Pons (tissue), 1 donor: ENCODE data around the gene LSM11.
"Not testable (repeated sequence)": the region's sequence is repeated elsewhere in the genome, so short reads cannot be mapped to it uniquely, and the experiment has no call there.

ENCODE experiments used
- DNase-seq: peaks from one replicate; pipeline ENCODE4 v3.0.0-alpha.2; 2016; ENCODE audit warnings: low spot score

The LSM11 gene

DNA sequence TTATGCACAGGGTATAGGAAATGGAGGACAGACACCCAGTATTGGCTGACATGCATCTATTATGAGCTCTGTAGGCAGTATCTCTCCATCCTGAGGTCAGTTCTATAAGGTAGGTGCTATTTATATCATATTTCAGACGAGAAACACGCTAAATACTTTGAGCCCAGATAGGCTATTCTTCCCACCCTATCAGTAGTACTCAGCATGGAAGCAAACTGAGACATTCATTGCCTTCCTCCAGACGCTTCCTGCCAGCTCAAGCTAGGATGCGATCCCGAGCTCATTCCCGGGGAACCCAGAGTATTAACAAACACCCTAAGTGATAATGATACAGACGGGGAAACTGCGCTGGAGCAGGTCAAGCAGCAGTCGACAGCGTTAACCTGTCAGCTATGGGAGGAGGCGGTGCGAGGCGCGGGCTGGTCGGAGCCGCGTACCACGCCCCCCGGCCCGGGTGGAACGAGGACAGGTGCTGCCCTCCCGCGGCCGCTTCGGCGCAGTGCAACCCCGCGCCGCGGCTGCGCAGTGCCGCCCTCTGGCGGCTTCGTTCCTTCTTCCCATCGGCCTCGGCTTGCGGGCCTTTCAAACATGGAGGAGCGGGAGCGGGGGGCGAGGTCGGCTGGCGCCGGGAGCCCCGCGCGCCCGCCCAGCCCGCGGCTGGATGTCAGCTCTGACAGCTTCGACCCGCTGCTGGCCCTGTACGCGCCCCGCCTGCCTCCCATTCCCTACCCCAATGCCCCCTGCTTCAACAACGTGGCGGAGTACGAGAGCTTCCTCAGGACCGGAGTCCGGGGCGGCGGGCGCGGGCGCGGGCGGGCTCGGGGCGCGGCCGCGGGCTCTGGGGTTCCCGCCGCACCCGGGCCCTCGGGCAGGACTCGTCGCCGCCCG, at the start of gene LSM11:
LSM11 (plus strand) TSS at position 550 of the 888 bp plus-strand sequence; CDS start at position 589, 39 bp downstream.
- DNase-seq, result peak; percentile 76

GRCh38 chr5:157693816-157694215, 49.7 kb upstream of the LSM11 start:
- DNase-seq, result not testable (repeated sequence)

DNA sequence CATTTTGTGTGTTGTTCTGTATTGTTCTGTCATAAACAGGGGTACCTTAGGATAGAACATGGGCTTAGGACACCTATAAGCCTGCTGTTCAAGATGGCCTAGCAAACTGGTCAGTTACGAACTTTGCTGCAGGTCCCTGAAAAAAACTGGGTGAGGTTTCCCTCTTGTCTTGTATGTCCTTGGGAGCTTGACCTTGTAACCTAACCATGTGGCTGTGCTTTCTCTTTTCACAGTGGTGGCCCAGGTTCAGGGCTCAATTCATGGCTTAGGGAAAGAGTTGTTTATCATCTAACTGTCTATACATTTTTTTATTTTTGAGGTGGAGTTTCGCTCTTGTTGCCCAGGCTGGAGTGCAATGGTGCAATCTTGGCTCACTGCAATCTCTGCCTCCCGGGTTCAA, 47.4 kb upstream of the LSM11 start:
- DNase-seq, result not testable (repeated sequence)

GRCh38 chr5:157698674-157699073, 44.8 kb upstream of the LSM11 start:
- not testable (repeated sequence) for DNase-seq

DNA sequence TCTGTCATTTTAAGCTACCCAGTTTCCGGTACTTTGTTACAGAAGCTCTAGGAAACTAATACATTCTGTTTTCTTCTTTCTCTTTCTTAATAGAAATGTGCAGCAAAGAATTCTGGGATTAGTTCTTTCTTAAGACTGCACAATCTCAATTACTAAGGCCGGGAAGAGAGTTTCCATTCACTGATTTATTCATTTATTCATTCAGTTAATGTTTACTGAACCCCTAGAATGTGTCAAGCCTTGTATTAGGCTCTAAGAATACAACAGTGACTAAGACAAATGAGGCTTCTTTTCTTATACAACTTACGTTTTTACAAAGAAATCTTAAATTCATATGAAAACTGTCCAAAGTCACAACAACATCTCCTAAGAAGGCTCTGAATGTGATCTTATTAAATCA, 39.8 kb upstream of the LSM11 start:
- no peak for DNase-seq

- DNase-seq, result no peak
Measured at GRCh38 chr5:157708866-157709265, 34.6 kb upstream of the LSM11 start.

DNA sequence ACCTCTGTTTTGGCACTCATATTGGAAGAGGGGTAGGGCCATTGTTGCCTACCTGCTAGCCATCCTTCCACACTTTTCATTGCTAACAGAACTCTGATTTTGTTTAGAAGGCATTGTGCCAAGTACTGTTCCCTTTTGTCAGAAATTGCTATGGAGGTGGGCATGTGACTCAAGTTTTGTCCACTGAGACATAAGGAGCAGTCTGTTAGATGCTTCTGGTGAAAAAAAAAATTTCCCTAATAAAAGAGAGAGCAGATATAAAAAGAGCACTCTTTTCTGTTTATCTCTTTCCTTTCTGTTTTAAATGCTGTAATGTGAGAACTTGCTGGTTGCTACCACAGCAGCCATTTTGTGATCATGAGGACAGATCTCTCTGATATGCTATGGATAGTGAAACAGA, 34.2 kb upstream of the LSM11 start:
- no peak for DNase-seq

DNA sequence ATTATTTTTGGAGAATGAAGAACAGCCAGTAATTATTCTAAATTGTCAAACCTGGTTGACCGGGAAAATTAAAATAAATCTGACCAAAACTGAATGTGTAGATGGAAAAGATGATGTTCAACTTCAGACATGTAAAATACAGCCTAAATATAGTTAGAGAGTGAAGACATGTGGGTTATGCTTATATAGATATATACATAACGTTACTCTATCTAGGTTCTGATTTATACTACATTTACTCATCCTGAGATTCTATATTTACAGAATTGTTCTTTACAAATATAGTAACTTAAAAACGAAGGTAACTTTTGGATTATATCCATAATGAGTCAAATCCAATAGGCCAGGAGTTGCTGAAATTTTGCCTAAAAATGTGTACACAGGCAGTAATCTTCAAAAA, 33.1 kb upstream of the LSM11 start:
- no peak for DNase-seq

- DNase-seq, result no peak
Measured at GRCh38 chr5:157710882-157711281, 32.6 kb upstream of the LSM11 start.

DNA sequence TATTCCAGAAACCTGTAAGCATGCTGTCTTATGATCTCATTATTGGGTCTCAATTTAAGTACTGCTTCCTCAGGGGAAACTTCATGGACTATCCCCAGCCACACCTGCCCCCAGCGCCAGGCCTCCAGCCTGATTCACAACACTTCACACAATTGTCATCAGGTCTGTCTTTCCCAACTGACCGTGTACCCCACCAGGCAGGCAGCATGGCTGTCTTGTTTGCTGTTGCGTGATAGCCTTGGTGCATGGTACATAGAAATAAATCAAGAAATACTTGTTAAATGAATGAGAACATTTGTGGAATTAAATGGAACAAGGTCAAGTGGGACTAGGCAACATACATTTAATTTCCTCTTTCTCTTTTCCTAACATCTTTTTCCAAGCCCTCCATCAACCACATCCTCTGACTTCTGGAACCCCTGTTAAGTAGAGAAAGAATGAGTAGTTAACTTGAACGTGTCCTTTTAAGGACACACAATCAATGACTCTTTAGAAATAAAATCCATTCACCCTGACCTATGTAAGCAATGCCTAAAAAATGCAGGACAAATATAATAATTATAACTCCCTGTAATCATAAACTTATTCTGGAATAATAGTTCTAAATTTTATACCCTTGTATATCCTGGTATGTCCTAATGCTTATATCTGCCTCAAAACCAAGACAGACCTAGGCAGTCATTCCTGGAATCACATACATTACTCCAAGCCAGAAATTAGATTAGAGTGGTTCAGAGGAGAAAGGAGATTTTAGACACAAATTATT, 29.5 kb upstream of the LSM11 start:
- DNase-seq, result no peak

GRCh38 chr5:157714596-157714864, 29.0 kb upstream of the LSM11 start:
- no peak for DNase-seq

DNA sequence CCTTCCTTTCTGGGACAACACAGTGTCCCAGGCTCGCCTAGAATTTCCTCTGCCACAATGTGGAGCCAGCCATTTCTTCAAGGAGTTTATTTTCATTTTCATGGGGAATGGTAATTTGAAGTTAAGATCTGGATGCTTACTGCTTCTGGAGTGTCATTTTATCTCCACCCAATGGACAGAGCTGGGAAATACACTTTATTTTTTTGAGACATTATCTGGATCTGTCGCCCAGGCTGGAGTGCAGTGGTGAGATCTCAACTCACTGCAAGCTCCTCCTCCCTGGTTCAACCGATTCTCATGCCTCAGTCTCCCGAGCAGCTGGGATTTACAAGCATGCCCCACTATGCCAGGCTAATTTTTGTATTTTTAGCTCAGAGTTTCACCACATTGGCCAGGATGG, 25.0 kb upstream of the LSM11 start:
- DNase-seq, result peak; percentile 91

DNA sequence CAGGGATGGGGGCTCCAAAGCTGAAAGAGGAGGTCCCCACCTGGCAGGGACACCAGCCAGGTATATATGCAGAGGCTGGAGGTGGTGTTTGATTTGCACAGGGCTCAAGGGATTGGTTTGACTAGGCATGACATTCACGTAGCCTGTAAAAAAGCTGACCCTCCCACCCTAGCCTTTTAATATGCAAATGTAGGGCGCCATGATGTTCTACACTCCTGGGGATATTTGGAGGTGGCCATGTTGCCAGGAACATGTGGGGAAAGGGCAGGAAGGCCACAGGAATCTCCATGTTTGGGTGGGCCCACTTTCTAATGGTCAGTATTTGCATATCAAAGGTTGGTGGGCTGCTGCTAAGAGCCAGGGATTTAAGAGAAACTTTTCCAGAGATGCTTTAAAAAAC, 24.3 kb upstream of the LSM11 start:
- no peak for DNase-seq

DNA sequence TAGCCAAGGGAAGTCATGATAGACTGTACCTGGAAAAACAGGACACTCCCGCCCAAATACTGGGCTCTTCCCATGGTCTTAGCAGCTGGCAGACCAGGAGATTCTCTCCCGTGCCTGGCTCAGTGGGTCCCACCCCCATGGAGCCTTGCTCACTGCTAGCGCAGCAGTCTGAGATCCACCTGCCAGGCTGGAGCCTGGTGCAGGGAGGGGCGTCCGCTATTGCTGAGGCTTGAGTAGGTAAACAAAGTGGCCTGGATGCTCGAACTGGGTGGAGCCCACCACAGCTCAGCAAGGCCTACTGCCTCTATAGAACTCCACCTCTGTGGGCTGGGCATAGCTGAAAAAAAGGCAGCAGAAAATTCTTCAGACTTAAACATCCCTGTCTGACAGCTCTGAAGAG, 22.4 kb upstream of the LSM11 start:
- DNase-seq, result no peak

DNA sequence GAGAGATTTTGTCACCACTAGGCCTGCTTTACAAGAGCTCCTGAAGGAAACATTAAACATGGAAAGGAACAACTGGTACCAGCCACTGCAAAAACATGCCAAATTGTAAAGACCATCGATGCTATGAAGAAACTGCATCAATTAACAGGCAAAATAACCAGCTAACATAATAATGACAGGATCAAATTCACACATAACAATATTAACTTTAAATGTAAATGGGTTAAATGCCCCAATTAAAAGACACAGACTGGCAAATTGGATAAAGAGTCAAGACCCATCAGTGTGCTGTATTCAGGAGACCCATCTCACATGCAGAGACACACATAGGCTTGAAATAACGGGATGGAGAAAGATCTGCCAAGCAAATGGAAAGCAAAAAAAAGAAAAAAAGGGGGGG, 20.6 kb upstream of the LSM11 start:
- DNase-seq, result not testable (repeated sequence)

- not testable (repeated sequence) for DNase-seq
Measured at GRCh38 chr5:157726607-157727006, 16.9 kb upstream of the LSM11 start.

GRCh38 chr5:157727858-157728257, 15.7 kb upstream of the LSM11 start:
- not testable (repeated sequence) for DNase-seq

DNA sequence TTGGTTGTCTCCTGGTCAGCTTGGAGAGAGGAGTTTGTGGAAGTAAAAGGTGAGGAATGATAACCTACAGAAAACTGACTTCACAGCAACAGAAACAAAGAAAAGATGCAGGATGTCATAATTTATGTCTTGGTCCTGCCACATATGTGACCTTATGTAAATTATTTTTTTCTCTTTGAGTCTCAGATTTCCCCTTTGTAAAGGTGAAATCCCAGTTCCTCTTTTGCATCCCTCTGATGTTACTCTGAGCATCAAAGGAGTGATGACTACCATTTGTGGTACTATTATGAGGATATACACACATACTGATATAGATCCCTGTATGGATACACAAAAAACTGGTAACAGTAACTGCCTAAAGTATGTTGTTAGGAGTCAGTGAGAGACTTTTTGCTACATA, 13.7 kb upstream of the LSM11 start:
- no peak for DNase-seq

DNA sequence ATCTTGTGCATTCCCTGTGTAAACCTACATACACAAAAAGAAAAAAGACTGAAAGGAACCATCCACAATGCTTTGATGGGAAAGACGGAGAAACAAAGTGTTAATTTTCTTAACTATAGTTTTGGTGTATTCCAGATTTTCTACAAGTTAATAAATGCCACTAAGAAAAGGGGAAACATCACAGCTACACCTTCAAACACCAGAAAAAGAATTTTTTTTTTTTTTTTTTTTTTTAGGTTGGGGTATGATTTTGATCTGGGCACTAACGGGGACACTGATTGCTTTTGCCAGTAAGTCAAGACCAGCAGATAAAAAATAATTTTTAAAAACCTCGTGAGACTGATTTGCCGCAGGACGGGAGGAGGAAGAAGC, 12.6 kb upstream of the LSM11 start:
- DNase-seq, result no peak

GRCh38 chr5:157731272-157732129, 12.0 kb upstream of the LSM11 start, which contains the start of gene THG1L:
TSS of gene THG1L (plus strand) at chr5:157731420. CDS start at chr5:157731441, 21 bp downstream.
- DNase-seq, result peak; percentile 99

DNA sequence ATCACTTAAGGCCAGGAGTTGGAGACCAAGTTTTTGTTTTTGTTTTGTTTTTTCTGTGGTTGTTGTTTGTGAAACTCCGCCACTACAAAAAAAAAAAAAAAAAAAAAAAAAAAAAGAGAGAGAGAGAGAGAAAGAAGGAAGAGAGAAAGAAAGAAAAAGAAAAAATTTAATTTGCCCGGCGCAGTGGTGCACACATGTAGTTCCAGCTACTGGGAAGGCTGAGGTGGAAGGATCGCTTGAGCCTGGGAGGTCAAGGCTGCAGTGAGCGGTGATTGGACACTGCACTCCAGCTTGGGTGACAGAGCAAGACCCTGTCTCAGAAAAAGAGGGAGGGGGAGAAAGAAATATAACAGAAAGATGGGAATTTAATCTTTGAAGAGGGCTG, 11.4 kb upstream of the LSM11 start:
- DNase-seq, result no peak

DNA sequence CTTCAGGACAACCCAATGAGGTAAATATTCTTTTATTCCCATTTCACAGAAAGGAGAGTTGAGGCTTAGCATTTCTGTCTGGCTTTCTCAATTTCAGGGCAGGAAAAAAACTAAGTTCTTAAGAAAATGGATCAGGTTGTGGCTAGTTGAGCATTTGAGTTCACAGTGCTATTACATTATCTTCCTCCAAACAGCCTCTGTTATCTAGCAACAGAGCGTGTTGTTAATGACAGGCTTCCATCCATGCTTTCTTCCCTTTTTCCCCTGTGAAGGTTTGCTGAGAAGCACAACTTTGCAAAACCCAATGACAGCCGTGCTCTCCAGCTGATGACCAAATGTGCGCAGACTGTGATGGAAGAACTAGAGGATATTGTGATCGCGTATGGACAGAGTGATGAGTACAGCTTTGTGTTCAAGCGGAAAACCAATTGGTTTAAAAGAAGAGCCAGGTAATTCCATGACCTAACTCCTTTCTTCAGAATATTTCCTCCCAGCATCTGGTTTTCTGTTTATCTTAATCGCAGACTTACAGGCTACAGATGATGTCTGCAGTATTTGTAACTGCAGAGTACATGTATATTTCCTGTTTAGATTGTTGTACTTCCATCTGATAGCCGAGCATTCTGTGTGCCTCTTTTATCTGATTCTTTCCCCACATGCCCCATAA, 10.8 kb upstream of the LSM11 start:
- DNase-seq, result no peak
